ENCODE measurements around the gene CARMIL1. TPM values are rescaled to one million over a fixed set of nuclear protein-coding genes. Genes with fewer than 3 reads are reported as not detected.

Gene CARMIL1
- total RNA-seq, 1 experiment from 2014 or later: 2.6 TPM

Small RNA genes lying within 50 kb of the gene (small RNA-seq; reads per million reads assigned to genes)
- gene RF00019 (0 reads per million in 2 experiments), gene RNU6-987P (0 reads per million in 2 experiments)
